Measurements from ENCODE around the gene TTLL11.

Gene TTLL11

GRCh38 chr9:121865884-121866283 is 227.2 kb downstream of the TTLL11 start:
- no peak for DNase-seq (ENCODE audit: low read depth)
- no peak for TF ChIP-seq CTCF (conservative IDR thresholded peaks at IDR 0.05; ENCODE audit: low read depth, low read length)
- H3K4me3 ChIP-seq (ENCODE audit: low read depth, low read length): no peak overlapping the region

GRCh38 chr9:121865060-121865459 is 228.0 kb downstream of the TTLL11 start:
- TF ChIP-seq CTCF (conservative IDR thresholded peaks at IDR 0.05; ENCODE audit: low read depth, low read length): no peak
- H3K4me3 ChIP-seq (ENCODE audit: low read depth, low read length): no peak overlapping the region
- DNase-seq (ENCODE audit: low read depth): no peak

- TF ChIP-seq CTCF (conservative IDR thresholded peaks at IDR 0.05; ENCODE audit: low read depth, low read length): no peak
- no peak overlapping the region for H3K4me3 ChIP-seq (ENCODE audit: low read depth, low read length)
- DNase-seq (ENCODE audit: low read depth): peak; percentile 28
Measured at GRCh38 chr9:121863955-121864354, 229.2 kb downstream of the TTLL11 start.

- no peak for DNase-seq (ENCODE audit: low read depth)
Measured at GRCh38 chr9:121862371-121863332, 230.5 kb downstream of the TTLL11 start.

GRCh38 chr9:121861501-121862180 is 231.5 kb downstream of the TTLL11 start:
- peak; percentile 41 for DNase-seq (ENCODE audit: low read depth)
- no peak overlapping the region for H3K4me3 ChIP-seq (ENCODE audit: low read depth, low read length)
- TF ChIP-seq CTCF (conservative IDR thresholded peaks at IDR 0.05; ENCODE audit: low read depth, low read length): peak; percentile 67

More at GRCh38 chr9:121862371-121863332, 230.5 kb downstream of the TTLL11 start:
- no peak for TF ChIP-seq CTCF (conservative IDR thresholded peaks at IDR 0.05; ENCODE audit: low read depth, low read length)
- no peak overlapping the region for H3K4me3 ChIP-seq (ENCODE audit: low read depth, low read length)

- H3K4me3 ChIP-seq (ENCODE audit: low read depth, low read length): no peak overlapping the region
- peak; percentile 96 for DNase-seq (ENCODE audit: low read depth)
- TF ChIP-seq CTCF (conservative IDR thresholded peaks at IDR 0.05; ENCODE audit: low read depth, low read length): no peak
Measured at GRCh38 chr9:121860744-121861143, 232.4 kb downstream of the TTLL11 start.
